ENCODE measurements around the gene EIF3D.

DNA sequence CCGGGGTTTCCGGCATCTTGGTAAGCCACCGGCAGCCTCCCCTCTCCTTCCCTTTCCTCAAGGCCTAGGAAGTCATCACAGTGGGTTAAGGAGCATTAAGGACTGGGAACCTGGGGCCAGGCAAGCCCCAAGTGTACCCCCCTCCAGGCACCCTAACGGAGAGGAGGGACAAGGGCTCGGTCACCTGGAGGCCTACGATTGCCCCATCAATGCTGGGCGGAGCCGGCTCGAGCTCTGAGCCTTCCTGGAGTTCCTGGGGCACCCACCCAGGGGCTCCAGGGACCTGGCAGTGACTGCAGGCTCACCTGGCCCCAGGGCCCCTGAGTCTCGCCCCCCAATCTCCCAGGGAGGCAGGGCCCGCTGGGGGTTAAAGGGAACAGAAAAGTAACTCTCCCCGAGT, 34.5 kb upstream of the EIF3D start:
- TF ChIP-seq POLR2AphosphoS5 (IDR thresholded peaks at IDR 0.05; ENCODE audit: low read depth) (no peak), CTCF (conservative IDR thresholded peaks at IDR 0.05; ENCODE audit: low read depth in 2 of 2) (no peak), EZH2 (IDR thresholded peaks at IDR 0.05; ENCODE audit: low read depth, unreplicated experiment) (no peak), CREB1 (CRISPR knock-in tag; IDR thresholded peaks at IDR 0.05; ENCODE audit: low read depth) (no peak), EZH2phosphoT487 (IDR thresholded peaks at IDR 0.05; ENCODE audit: unreplicated experiment) (no peak), REST (IDR thresholded peaks at IDR 0.05; ENCODE audit: unreplicated experiment) (no peak), JUNB (IDR thresholded peaks at IDR 0.05; ENCODE audit: unreplicated experiment) (no peak)

All from GM23338 (cell line).